GM23338 (cell line): ENCODE results near the gene PARVA. TPM values are rescaled to one million over a fixed set of nuclear protein-coding genes. Genes with fewer than 3 reads are reported as not detected.

Source experiments
- ATAC-seq: fragments of 200-7000 bp; cut with Tn5 transposase; 3 replicates; pipeline ENCODE4 v1.9.1; 2020
- DNase-seq: peaks from one replicate; pipeline ENCODE4 v3.0.0-alpha.2; 2015; ENCODE audit warnings: low spot score
- H2AFZ ChIP-seq: fragments of 200-600 bp; sonication (generic); 2 replicates; pipeline ENCODE4 v1.8.0; 2016; ENCODE audit warnings: antibody characterized with exemption, mild to moderate bottlenecking, moderate library complexity
- H3F3A ChIP-seq: fragments of 200-600 bp; sonication (generic); replicated peaks from 2 replicates; pipeline ENCODE4 v1.8.0; 2017; ENCODE audit warnings: antibody characterized with exemption, mixed run types, low read depth
- H3K27ac ChIP-seq: fragments of 200-600 bp; sonication (generic); 2 replicates; pipeline ENCODE4 v1.6.1; 2016; ENCODE audit warnings: low read depth
- H3K27me3 ChIP-seq: fragments of 200-600 bp; sonication (generic); 2 replicates; pipeline ENCODE4 v1.8.0; 2016; ENCODE audit warnings: mild to moderate bottlenecking, mixed run types, moderate library complexity; ENCODE audit not compliant: insufficient read depth
- H3K36me3 ChIP-seq: fragments of 200-600 bp; sonication (generic); 2 replicates; pipeline ENCODE4 v1.8.0; 2016; ENCODE audit warnings: mild to moderate bottlenecking; ENCODE audit not compliant: insufficient read depth
- H3K4me1 ChIP-seq: fragments of 200-600 bp; sonication (generic); 2 replicates; pipeline ENCODE4 v1.8.0; 2016; ENCODE audit warnings: mild to moderate bottlenecking, moderate library complexity; ENCODE audit not compliant: insufficient read depth
- H3K4me2 ChIP-seq: fragments of 200-600 bp; sonication (generic); 2 replicates; pipeline ENCODE4 v1.7.1; 2017; ENCODE audit warnings: mixed run types
- H3K4me3 ChIP-seq: fragments of 200-600 bp; sonication (generic); 2 replicates; pipeline ENCODE4 v1.6.1; 2016; ENCODE audit warnings: mixed run types
- H3K79me2 ChIP-seq: fragments of 200-600 bp; sonication (generic); replicated peaks from 2 replicates; pipeline ENCODE4 v1.8.0; 2017; ENCODE audit warnings: mild to moderate bottlenecking; ENCODE audit not compliant: insufficient read depth
- H3K9me2 ChIP-seq: fragments of 200-600 bp; sonication (generic); 2 replicates; pipeline ENCODE4 v1.8.0; 2017; ENCODE audit not compliant: insufficient read depth
- H4K20me1 ChIP-seq: fragments of 200-600 bp; sonication (generic); replicated peaks from 2 replicates; pipeline ENCODE4 v1.8.0; 2017; ENCODE audit warnings: mild to moderate bottlenecking; ENCODE audit not compliant: insufficient read depth
- H3K27ac Mint-ChIP-seq: 2 replicates; pipeline ENCODE4 v1.8.0; 2020; ENCODE audit warnings: inconsistent platforms, mild to moderate bottlenecking, moderate library complexity, mixed read lengths
- H3K27me3 Mint-ChIP-seq: 3 replicates; pipeline ENCODE4 v1.8.0; 2022; ENCODE audit warnings: low read depth, mild to moderate bottlenecking, moderate library complexity, mixed read lengths, inconsistent platforms; ENCODE audit not compliant: insufficient read depth, poor library complexity
- H3K36me3 Mint-ChIP-seq: 3 replicates; pipeline ENCODE4 v1.8.0; 2021; ENCODE audit warnings: low read depth, mild to moderate bottlenecking, inconsistent platforms, moderate library complexity, mixed read lengths
- H3K4me1 Mint-ChIP-seq: 3 replicates; pipeline ENCODE4 v1.8.0; 2020; ENCODE audit warnings: mild to moderate bottlenecking, inconsistent platforms, mixed read lengths
- H3K4me3 Mint-ChIP-seq: 3 replicates; pipeline ENCODE4 v1.8.0; 2021; ENCODE audit warnings: moderate library complexity, mild to moderate bottlenecking, inconsistent platforms, mixed read lengths
- H3K9me3 Mint-ChIP-seq: 3 replicates; pipeline ENCODE4 v1.8.0; 2020; ENCODE audit warnings: moderate library complexity, mild to moderate bottlenecking, inconsistent platforms, mixed read lengths
- CREB1 ChIP-seq: fragments of 250-450 bp; sonication (Bioruptor Pico); IDR thresholded peaks from 2 replicates; pipeline ENCODE4 v1.5.0; 2020; ENCODE audit warnings: low read depth, mild to moderate bottlenecking, moderate library complexity
- CTCF ChIP-seq, 2 experiments: fragments of 200-600 bp in 1 of 2; sonication (generic) in 1 of 2; conservative IDR thresholded peaks; 2 replicates each; pipeline versions ENCODE4 v1.5.1 to v1.6.1; 2016 to 2017; ENCODE audit warnings: antibody characterized with exemption in 2 of 2, low read depth in 2 of 2, mild to moderate bottlenecking in 2 of 2, moderate library complexity in 1 of 2
- ETS1 ChIP-seq: IDR thresholded peaks from 2 replicates; pipeline ENCODE4 v1.6.1; 2016; ENCODE audit warnings: antibody characterized with exemption
- EZH2 ChIP-seq: fragments of 200-600 bp; sonication (generic); IDR thresholded peaks from one replicate; pipeline ENCODE4 v1.8.0; 2017; ENCODE audit warnings: antibody characterized with exemption, mild to moderate bottlenecking, low read depth; ENCODE audit not compliant: unreplicated experiment
- EZH2phosphoT487 ChIP-seq: fragments of 200-600 bp; sonication (generic); IDR thresholded peaks from one replicate; pipeline ENCODE4 v1.8.1; 2018; ENCODE audit warnings: antibody characterized with exemption; ENCODE audit not compliant: unreplicated experiment
- JUNB ChIP-seq: IDR thresholded peaks from one replicate; pipeline ENCODE4 v1.6.1; 2016; ENCODE audit warnings: antibody characterized with exemption; ENCODE audit not compliant: unreplicated experiment
- NANOG ChIP-seq: IDR thresholded peaks from 2 replicates; pipeline ENCODE4 v1.6.1; 2016; ENCODE audit warnings: antibody characterized with exemption, borderline replicate concordance
- POLR2AphosphoS5 ChIP-seq: IDR thresholded peaks from 2 replicates; pipeline ENCODE4 v1.6.1; 2016; ENCODE audit warnings: antibody characterized with exemption, low read depth
- REST ChIP-seq: IDR thresholded peaks from one replicate; pipeline ENCODE4 v1.6.1; 2018; ENCODE audit warnings: antibody characterized with exemption; ENCODE audit not compliant: unreplicated experiment
- STAT1 ChIP-seq: IDR thresholded peaks from one replicate; pipeline ENCODE4 v1.6.1; 2016; ENCODE audit warnings: antibody characterized with exemption; ENCODE audit not compliant: unreplicated experiment
- ZNF114 ChIP-seq: fragments of 250-450 bp; sonication (Bioruptor Pico); IDR thresholded peaks from 2 replicates; pipeline ENCODE4 v1.5.0; 2020; ENCODE audit warnings: mild to moderate bottlenecking, moderate library complexity
- ZNF331 ChIP-seq: fragments of 250-450 bp; sonication (Bioruptor Pico); IDR thresholded peaks from 2 replicates; pipeline ENCODE4 v1.5.0; 2020; ENCODE audit warnings: low read depth, mild to moderate bottlenecking, moderate library complexity
- ZNF462 ChIP-seq: fragments of 250-450 bp; sonication (Bioruptor Pico); IDR thresholded peaks from 2 replicates; pipeline ENCODE4 v1.5.0; 2020; ENCODE audit warnings: mild to moderate bottlenecking, moderate library complexity
- polyA plus RNA-seq: library from polyadenylated mRNA; unstranded; fragments of >200 nt; fragmentation: Nextera tagmentation; extraction: Ambion mirVana; gene quantifications from 2 replicates; pipeline ENCODE4 v1.2.1, GENCODE V29; 2016
- total RNA-seq: library from RNA; depleted of rRNA; stranded (reverse); fragments of >200 nt; shearing (Covaris generic); gene quantifications from 2 replicates; pipeline ENCODE4 v1.2.3, GENCODE V29; 2014

PARVA gene
- total and polyA plus RNA-seq, 2 experiments from 2014 or later = 5.8 to 6.9 TPM

- ATAC-seq = no peak
- no peak overlapping the region for H3K4me3 Mint-ChIP-seq
- peaks cover 3% of the 10 kb centered on the region; the same call in 1 of the 3 replicates for H3K9me3 Mint-ChIP-seq
- peaks cover 13% of the 10 kb centered on the region for H3K36me3 Mint-ChIP-seq
- H3K27ac Mint-ChIP-seq = no peak overlapping the region
- no peaks in the 10 kb centered on the region for H4K20me1 ChIP-seq
- no peaks in the 10 kb centered on the region for H3K4me1 Mint-ChIP-seq
- no peaks in the 10 kb centered on the region for H3K79me2 ChIP-seq
- no peak overlapping the region for H3K27ac ChIP-seq
- DNase-seq = no peak
- H3K4me3 ChIP-seq = no peak overlapping the region
- H3K27me3 Mint-ChIP-seq = no peaks in the 10 kb centered on the region
- H2AFZ ChIP-seq = no peak overlapping the region
- H3K4me2 ChIP-seq = no peak overlapping the region
- H3K9me2 ChIP-seq = no peaks in the 10 kb centered on the region
- no peaks in the 10 kb centered on the region for H3K36me3 ChIP-seq
- no peaks in the 10 kb centered on the region for H3F3A ChIP-seq
- no peak for TF ChIP-seq EZH2phosphoT487
- TF ChIP-seq ZNF462 (CRISPR knock-in tag) = no peak
- TF ChIP-seq JUNB = no peak
- no peak for TF ChIP-seq ETS1
- no peak for TF ChIP-seq POLR2AphosphoS5
- no peak for TF ChIP-seq ZNF114 (CRISPR knock-in tag)
- no peak for TF ChIP-seq EZH2
- TF ChIP-seq ZNF331 (CRISPR knock-in tag) = no peak
- TF ChIP-seq NANOG = no peak
- no peak for TF ChIP-seq STAT1
- no peak for TF ChIP-seq REST
- TF ChIP-seq CREB1 (CRISPR knock-in tag) = no peak
- no peak for TF ChIP-seq CTCF (conservative IDR thresholded peaks at IDR 0.05; ENCODE audit: low read depth in 2 of 2)
- H3K27me3 ChIP-seq = no peaks in the 10 kb centered on the region
- H3K4me1 ChIP-seq = 0 out of 2 replicates have a peak, but pooled peaks cover 3% of the 10 kb centered on the region
Measured at GRCh38 chr11:12389676-12390657, 12.6 kb downstream of the PARVA start.
